Measurements from ENCODE around the gene SH3BP1. TPM values are rescaled to one million over a fixed set of nuclear protein-coding genes. Genes with fewer than 3 reads are reported as not detected.
A peak's percentile ranks its signal among the peaks of the same experiment; 100 is the strongest.

Gene SH3BP1
- total and polyA plus RNA-seq, 2 donors (not counting 1 experiment from before 2014, with no cell fraction given) = 2.9 to 3.1 TPM

DNA sequence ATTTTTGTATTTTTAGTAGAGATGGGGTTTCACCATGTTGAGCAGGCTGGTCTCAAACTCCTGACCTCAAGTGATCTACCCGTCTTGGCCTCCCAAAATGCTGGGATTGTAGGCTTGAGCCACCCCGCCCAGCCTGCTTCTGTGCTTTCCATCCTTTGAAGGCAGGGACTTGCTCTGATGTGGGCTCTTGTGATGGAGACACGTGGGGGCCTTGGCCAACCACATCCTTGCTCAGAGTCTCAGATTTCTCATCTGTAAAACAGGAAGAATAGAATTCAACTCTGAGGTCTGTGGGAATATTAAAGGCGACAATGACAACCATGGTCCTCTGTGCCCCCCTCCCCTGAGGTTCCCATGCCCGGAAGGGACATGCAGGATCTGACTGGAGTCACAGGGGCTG is 34.6 kb upstream of the SH3BP1 start:
- Histone ChIP-seq H3K79me2 (ENCODE audit: control insufficient read depth, insufficient read depth, low read length) (peaks cover 10% of the 10 kb centered on the region), H2AFZ (ENCODE audit: low read length) (no peak overlapping the region), H3K4me2 (ENCODE audit: extremely low read depth, insufficient read depth, low read length) (no peak overlapping the region), H3K27me3 (ENCODE audit: control insufficient read depth, insufficient read depth, low read length) (peaks cover 8% of the 10 kb centered on the region), H3K9me3 (ENCODE audit: control insufficient read depth, insufficient read depth, low read depth, low read length) (no peaks in the 10 kb centered on the region), H3K9ac (ENCODE audit: insufficient read depth, low read length) (no peak overlapping the region), H3K36me3 (ENCODE audit: control insufficient read depth, insufficient read depth, low read length) (no peaks in the 10 kb centered on the region), H3K4me3 (replicated peaks in 1 of 4; ENCODE audit: control extremely low read depth in 1 of 4, insufficient read depth in 1 of 4, low read depth in 3 of 4, low read length in 4 of 4) (no peak overlapping the region), H3K27ac (ENCODE audit: insufficient read depth, low read length) (no peak overlapping the region), H3K4me1 (ENCODE audit: control insufficient read depth, extremely low read depth, insufficient read depth, low read length) (peaks cover 2% of the 10 kb centered on the region), H4K20me1 (ENCODE audit: control insufficient read depth, extremely low read depth, insufficient read depth, low read length) (no peaks in the 10 kb centered on the region)
- no peak for DNase-seq (ENCODE audit: low read depth in 2 of 2)
- no peak for TF ChIP-seq EZH2 (IDR thresholded peaks at IDR 0.05; ENCODE audit: low read length, missing control alignments)
- TF ChIP-seq, protein P1, sequence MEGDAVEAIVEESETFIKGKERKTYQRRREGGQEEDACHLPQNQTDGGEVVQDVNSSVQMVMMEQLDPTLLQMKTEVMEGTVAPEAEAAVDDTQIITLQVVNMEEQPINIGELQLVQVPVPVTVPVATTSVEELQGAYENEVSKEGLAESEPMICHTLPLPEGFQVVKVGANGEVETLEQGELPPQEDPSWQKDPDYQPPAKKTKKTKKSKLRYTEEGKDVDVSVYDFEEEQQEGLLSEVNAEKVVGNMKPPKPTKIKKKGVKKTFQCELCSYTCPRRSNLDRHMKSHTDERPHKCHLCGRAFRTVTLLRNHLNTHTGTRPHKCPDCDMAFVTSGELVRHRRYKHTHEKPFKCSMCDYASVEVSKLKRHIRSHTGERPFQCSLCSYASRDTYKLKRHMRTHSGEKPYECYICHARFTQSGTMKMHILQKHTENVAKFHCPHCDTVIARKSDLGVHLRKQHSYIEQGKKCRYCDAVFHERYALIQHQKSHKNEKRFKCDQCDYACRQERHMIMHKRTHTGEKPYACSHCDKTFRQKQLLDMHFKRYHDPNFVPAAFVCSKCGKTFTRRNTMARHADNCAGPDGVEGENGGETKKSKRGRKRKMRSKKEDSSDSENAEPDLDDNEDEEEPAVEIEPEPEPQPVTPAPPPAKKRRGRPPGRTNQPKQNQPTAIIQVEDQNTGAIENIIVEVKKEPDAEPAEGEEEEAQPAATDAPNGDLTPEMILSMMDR (conservative IDR thresholded peaks at IDR 0.05 in 1 of 2, IDR thresholded peaks at IDR 0.05 in 1 of 2; ENCODE audit: low read depth in 1 of 2, low read length in 2 of 2) = no peak

DNA sequence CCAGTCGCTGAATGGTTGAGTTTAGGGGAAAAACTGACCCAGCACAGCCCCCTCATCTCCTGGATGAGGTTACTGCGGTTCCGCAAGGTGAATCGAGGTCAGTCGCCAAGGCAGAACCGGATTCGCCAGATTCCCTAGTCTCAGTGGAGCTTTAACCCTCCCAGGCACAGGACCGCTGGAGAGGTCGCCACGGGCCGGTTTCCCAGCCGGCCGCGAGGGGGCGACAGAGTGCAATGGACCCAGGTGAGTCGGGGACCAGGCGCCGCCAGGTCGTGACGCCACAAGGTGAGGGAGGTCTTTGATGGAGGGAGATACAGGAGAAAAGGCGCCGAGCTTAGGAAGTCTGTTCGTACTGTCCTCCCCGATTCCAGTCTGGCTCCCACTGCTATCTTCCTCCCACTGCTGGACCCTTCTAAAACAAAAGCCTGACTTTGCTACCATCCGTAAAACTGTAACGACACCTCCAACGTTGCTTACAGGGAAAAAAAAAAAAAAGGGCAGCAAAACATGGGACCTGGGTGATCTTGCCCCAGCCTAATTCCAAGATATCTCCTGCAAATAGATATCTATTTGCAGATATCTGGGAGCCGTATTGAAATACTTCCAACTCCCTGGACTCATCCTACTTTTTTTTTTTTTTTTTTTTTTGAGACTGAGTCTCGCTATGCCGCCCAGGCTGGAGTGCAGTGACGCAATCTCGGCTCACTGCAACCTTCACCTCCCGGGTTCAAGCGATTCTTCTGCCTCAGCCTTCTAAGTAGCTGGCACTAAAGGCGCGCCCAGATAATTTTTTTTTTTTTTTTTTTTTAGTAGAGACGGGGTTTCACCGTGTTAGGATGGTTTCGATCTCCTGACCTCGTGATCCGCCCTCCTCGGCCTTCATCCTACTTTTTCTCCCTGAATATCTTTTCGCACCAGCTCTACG is 32.2 kb upstream of the SH3BP1 start:
- H4K20me1 ChIP-seq (ENCODE audit: control insufficient read depth, extremely low read depth, insufficient read depth, low read length) = no peaks in the 10 kb centered on the region
- peaks cover 24% of the 10 kb centered on the region for H3K79me2 ChIP-seq (ENCODE audit: control insufficient read depth, insufficient read depth, low read length)
- no peaks in the 10 kb centered on the region for H3K9me3 ChIP-seq (ENCODE audit: control insufficient read depth, insufficient read depth, low read depth, low read length)
- no peak overlapping the region for H2AFZ ChIP-seq (ENCODE audit: low read length)
- no peak for TF ChIP-seq EZH2 (IDR thresholded peaks at IDR 0.05; ENCODE audit: low read length, missing control alignments)
- TF ChIP-seq, protein P1 (conservative IDR thresholded peaks at IDR 0.05 in 1 of 2, IDR thresholded peaks at IDR 0.05 in 1 of 2; ENCODE audit: low read depth in 1 of 2, low read length in 2 of 2) = peak; percentile 94 to 95
- peaks cover 3% of the 10 kb centered on the region for H3K4me1 ChIP-seq (ENCODE audit: control insufficient read depth, extremely low read depth, insufficient read depth, low read length)
- H3K27ac ChIP-seq (ENCODE audit: insufficient read depth, low read length) = peak overlapping the region; percentile 95
- H3K4me2 ChIP-seq (ENCODE audit: extremely low read depth, insufficient read depth, low read length) = peak overlapping the region; percentile 66
- DNase-seq (ENCODE audit: low read depth in 2 of 2) = peak; percentile 37 to 44
- H3K9ac ChIP-seq (ENCODE audit: insufficient read depth, low read length) = no peak overlapping the region
- H3K27me3 ChIP-seq (ENCODE audit: control insufficient read depth, insufficient read depth, low read length) = peaks cover 8% of the 10 kb centered on the region
- H3K36me3 ChIP-seq (ENCODE audit: control insufficient read depth, insufficient read depth, low read length) = no peaks in the 10 kb centered on the region
- peak overlapping the region; percentile 28 to 86 (median 44) for H3K4me3 ChIP-seq (replicated peaks in 1 of 4; ENCODE audit: control extremely low read depth in 1 of 4, insufficient read depth in 1 of 4, low read depth in 3 of 4, low read length in 4 of 4)

DNA sequence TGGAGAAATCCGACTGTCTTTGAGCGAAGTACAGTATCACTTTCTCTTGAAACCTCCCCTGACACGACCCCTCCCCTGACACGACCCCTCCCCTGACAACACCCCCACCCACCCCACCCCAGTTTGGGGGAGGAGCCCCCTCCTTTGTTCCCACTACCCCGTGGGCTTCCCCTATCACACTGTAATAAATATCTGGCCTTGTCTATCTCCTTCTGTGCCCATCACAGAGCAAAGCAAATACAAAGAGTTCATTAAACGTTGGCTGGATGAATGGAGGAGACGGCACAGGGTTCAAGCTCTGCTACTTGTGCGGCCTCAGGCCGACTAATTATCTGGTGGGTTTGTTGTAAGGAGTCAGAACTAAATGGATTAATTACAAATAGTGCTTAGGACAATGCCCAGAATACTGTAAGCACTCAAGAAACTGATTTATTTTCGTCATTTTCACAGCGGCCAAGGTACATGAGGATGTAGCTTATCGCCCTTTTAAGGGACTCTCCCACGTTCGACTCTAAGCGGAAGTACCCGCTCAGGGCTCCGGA is 31.5 kb upstream of the SH3BP1 start:
- peak overlapping the region; percentile 80 for H3K9ac ChIP-seq (ENCODE audit: insufficient read depth, low read length)
- TF ChIP-seq, protein P1 (conservative IDR thresholded peaks at IDR 0.05 in 1 of 2, IDR thresholded peaks at IDR 0.05 in 1 of 2; ENCODE audit: low read depth in 1 of 2, low read length in 2 of 2) = no peak
- no peak for TF ChIP-seq EZH2 (IDR thresholded peaks at IDR 0.05; ENCODE audit: low read length, missing control alignments)
- no peaks in the 10 kb centered on the region for H4K20me1 ChIP-seq (ENCODE audit: control insufficient read depth, extremely low read depth, insufficient read depth, low read length)
- H3K36me3 ChIP-seq (ENCODE audit: control insufficient read depth, insufficient read depth, low read length) = no peaks in the 10 kb centered on the region
- peak overlapping the region; percentile 76 for H2AFZ ChIP-seq (ENCODE audit: low read length)
- no peaks in the 10 kb centered on the region for H3K9me3 ChIP-seq (ENCODE audit: control insufficient read depth, insufficient read depth, low read depth, low read length)
- H3K27ac ChIP-seq (ENCODE audit: insufficient read depth, low read length) = peak overlapping the region; percentile 95
- H3K79me2 ChIP-seq (ENCODE audit: control insufficient read depth, insufficient read depth, low read length) = peaks cover 24% of the 10 kb centered on the region
- H3K4me3 ChIP-seq (replicated peaks in 1 of 4; ENCODE audit: control extremely low read depth in 1 of 4, insufficient read depth in 1 of 4, low read depth in 3 of 4, low read length in 4 of 4) = peak overlapping the region; percentile 57 to 96 (median 76)
- peaks cover 3% of the 10 kb centered on the region for H3K4me1 ChIP-seq (ENCODE audit: control insufficient read depth, extremely low read depth, insufficient read depth, low read length)
- DNase-seq (ENCODE audit: low read depth in 2 of 2) = no peak
- H3K4me2 ChIP-seq (ENCODE audit: extremely low read depth, insufficient read depth, low read length) = peak overlapping the region; percentile 66
- H3K27me3 ChIP-seq (ENCODE audit: control insufficient read depth, insufficient read depth, low read length) = peaks cover 8% of the 10 kb centered on the region
